Measurements from ENCODE around the gene FAM3C.
"Not testable (repeated sequence)": the region's sequence is repeated elsewhere in the genome, so short reads cannot be mapped to it uniquely, and the experiment has no call there.

FAM3C gene

GRCh38 chr7:121395961-121396757 lies at the start of gene FAM3C:
Gene FAM3C, minus strand, starts transcription at chr7:121396308. Its CDS starts 13,339 bp downstream, at chr7:121382969.
- peak; percentile 74 to 84 (median 78) for DNase-seq (ENCODE audit: low read depth in 3 of 3)

GRCh38 chr7:121442845-121443244 lies 46.7 kb upstream of the FAM3C start:
- no peak for DNase-seq (ENCODE audit: low read depth in 3 of 3)

GRCh38 chr7:121440857-121441503 lies 44.9 kb upstream of the FAM3C start:
- no peak for DNase-seq (ENCODE audit: low read depth in 3 of 3)

GRCh38 chr7:121438043-121438955 lies 42.2 kb upstream of the FAM3C start:
- peak; percentile 15 to 46 (median 31) for DNase-seq (ENCODE audit: low read depth in 3 of 3)

- no peak for DNase-seq (ENCODE audit: low read depth in 3 of 3)
Measured at GRCh38 chr7:121437470-121437869, 41.4 kb upstream of the FAM3C start.

GRCh38 chr7:121436688-121437087 lies 40.6 kb upstream of the FAM3C start:
- no peak for DNase-seq (ENCODE audit: low read depth in 3 of 3)

GRCh38 chr7:121436136-121436535 lies 40.0 kb upstream of the FAM3C start:
- DNase-seq (ENCODE audit: low read depth in 3 of 3), result no peak

GRCh38 chr7:121433775-121434174 lies 37.7 kb upstream of the FAM3C start:
- no peak for DNase-seq (ENCODE audit: low read depth in 3 of 3)

GRCh38 chr7:121432486-121432885 lies 36.4 kb upstream of the FAM3C start:
- not testable (repeated sequence) for DNase-seq (ENCODE audit: low read depth in 3 of 3)

- no peak for DNase-seq (ENCODE audit: low read depth in 3 of 3)
Measured at GRCh38 chr7:121431996-121432395, 35.9 kb upstream of the FAM3C start.

- DNase-seq (ENCODE audit: low read depth in 3 of 3), result no peak
Measured at GRCh38 chr7:121431389-121431995, 35.4 kb upstream of the FAM3C start.

GRCh38 chr7:121430558-121430957 lies 34.5 kb upstream of the FAM3C start:
- no peak for DNase-seq (ENCODE audit: low read depth in 3 of 3)

GRCh38 chr7:121429798-121430197 lies 33.7 kb upstream of the FAM3C start:
- DNase-seq (ENCODE audit: low read depth in 3 of 3), result no peak

GRCh38 chr7:121428855-121429489 lies 32.9 kb upstream of the FAM3C start:
- DNase-seq (ENCODE audit: low read depth in 3 of 3), result no peak

GRCh38 chr7:121421743-121422142 lies 25.6 kb upstream of the FAM3C start:
- not testable (repeated sequence) for DNase-seq (ENCODE audit: low read depth in 3 of 3)

GRCh38 chr7:121420976-121421375 lies 24.9 kb upstream of the FAM3C start:
- DNase-seq (ENCODE audit: low read depth in 3 of 3), result no peak

GRCh38 chr7:121419201-121420148 lies 23.4 kb upstream of the FAM3C start:
- DNase-seq (ENCODE audit: low read depth in 3 of 3), result no peak

- no peak for DNase-seq (ENCODE audit: low read depth in 3 of 3)
Measured at GRCh38 chr7:121416533-121416932, 20.4 kb upstream of the FAM3C start.

GRCh38 chr7:121414436-121414835 lies 18.3 kb upstream of the FAM3C start:
- DNase-seq (ENCODE audit: low read depth in 3 of 3), result no peak

GRCh38 chr7:121411597-121411979 lies 15.5 kb upstream of the FAM3C start:
- DNase-seq (ENCODE audit: low read depth in 3 of 3), result no peak

All from stimulated activated CD4-positive, alpha-beta T cell treated with anti-CD3 and anti-CD28 coated beads, TNF-alpha, amount 100 ng/mL, for 4 hours (primary cell).